ENCODE data around the gene OTULINL.

Gene OTULINL

DNA sequence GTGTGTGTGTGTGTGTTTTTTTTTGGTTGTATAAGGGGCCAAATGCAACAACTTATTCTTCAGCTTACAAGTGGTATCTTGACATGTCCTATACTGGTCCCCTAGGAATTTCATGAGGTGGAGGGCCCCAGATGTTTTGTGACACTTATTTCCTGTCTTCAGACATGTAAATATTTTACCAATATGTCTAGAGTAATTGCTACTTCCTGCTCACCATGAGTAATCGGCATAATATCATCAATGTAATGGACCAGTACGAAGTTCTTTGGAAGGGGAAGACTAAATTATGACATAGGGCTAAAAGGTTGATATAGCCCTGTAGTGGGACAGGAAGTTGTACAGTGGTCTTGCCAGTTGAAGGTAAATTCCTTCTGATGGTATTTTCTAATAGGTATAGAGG lies 79.2 kb downstream of the OTULINL start:
- Histone ChIP-seq H4K8ac (ENCODE audit: low read length) (no peak overlapping the region), H3K23ac (ENCODE audit: low read length in 2 of 2) (no peak overlapping the region), H3K4me1 (ENCODE audit: control insufficient read depth, insufficient read depth, low read depth, low read length) (peaks cover under 1% of the 10 kb centered on the region), H3K4ac (ENCODE audit: low read depth in 1 of 2, low read length in 2 of 2) (no peak overlapping the region), H3K79me1 (replicated peaks; ENCODE audit: low read length, poor library complexity, severe bottlenecking) (peaks cover 13% of the 10 kb centered on the region), H4K91ac (ENCODE audit: low read length) (no peak overlapping the region), H3K36me3 (ENCODE audit: control insufficient read depth in 1 of 2, insufficient read depth in 2 of 2, low read depth in 1 of 2, low read length in 2 of 2) (peaks cover 0 to 9% of the 10 kb centered on the region in 2 experiments), H3K18ac (ENCODE audit: low read depth in 1 of 2, low read length in 2 of 2) (no peak overlapping the region), H3K9me3 (ENCODE audit: control insufficient read depth, low read length) (no peaks in the 10 kb centered on the region), H2AFZ (ENCODE audit: low read depth, low read length) (no peak overlapping the region), H3K27me3 (ENCODE audit: control insufficient read depth in 1 of 2, insufficient read depth in 1 of 2, low read length in 2 of 2) (no peaks in the 10 kb centered on the region), H2BK120ac (ENCODE audit: low read depth, low read length) (no peak overlapping the region), H3K9ac (ENCODE audit: low read length) (peak overlapping the region; percentile 47), H2BK15ac (ENCODE audit: low read depth, poor library complexity, severe bottlenecking) (no peak overlapping the region), H3K4me3 (ENCODE audit: insufficient read depth in 1 of 2, low read depth in 1 of 2, low read length in 2 of 2) (no peak overlapping the region), H2AK5ac (ENCODE audit: low read length, severe bottlenecking) (no peak overlapping the region), H3K4me2 (ENCODE audit: low read length, poor library complexity, severe bottlenecking) (no peak overlapping the region), H3K27ac (ENCODE audit: low read length, poor library complexity, severe bottlenecking) (no peak overlapping the region), H3K14ac (ENCODE audit: low read length in 2 of 2) (no peak overlapping the region), H2BK5ac (ENCODE audit: low read depth, low read length, poor library complexity, severe bottlenecking) (no peak overlapping the region), H2BK12ac (ENCODE audit: low read length in 2 of 2) (no peak overlapping the region)
- 39% methylated on average over 2 of the region's 2 CpGs for WGBS
- no peak for DNase-seq
